Measurements from ENCODE around the gene ANKHD1. TPM values are rescaled to one million over a fixed set of nuclear protein-coding genes. Genes with fewer than 3 reads are reported as not detected.
A peak's percentile ranks its signal among the peaks of the same experiment; 100 is the strongest.

The ANKHD1 gene
- total RNA-seq, 2 donors from 2014 or later, result 85.6 to 95.9 TPM

- 90 to 94% methylated on average over 3 to 6 of the region's 6 CpGs for WGBS, 2 experiments (ENCODE audit: insufficient coverage in 1 of 2, insufficient read length in 1 of 2)
These were observed 87.3 kb downstream of the ANKHD1 start for GRCh38 chr5:140488914-140489313.

GRCh38 chr5:140497897-140498296, 96.3 kb downstream of the ANKHD1 start:
- TF ChIP-seq CTCF (conservative IDR thresholded peaks at IDR 0.05), result no peak
- Mint-ChIP-seq H3K36me3 (ENCODE audit: low read depth) (peaks cover 30% of the 10 kb centered on the region), H3K9me3 (no peaks in the 10 kb centered on the region)

More at GRCh38 chr5:140488914-140489313, 87.3 kb downstream of the ANKHD1 start:
- Histone ChIP-seq H3K4me1 (ENCODE audit: control insufficient read depth, insufficient read depth, low read length) (no peaks in the 10 kb centered on the region), H3K9ac (ENCODE audit: extremely low read depth, low read length, poor library complexity, severe bottlenecking) (no peak overlapping the region), H3K9me3 (ENCODE audit: control insufficient read depth, low read length) (no peaks in the 10 kb centered on the region), H3K4me3 (ENCODE audit: low read length) (no peak overlapping the region), H3K27ac (ENCODE audit: low read depth, low read length) (no peak overlapping the region), H3K36me3 (ENCODE audit: control insufficient read depth, insufficient read depth, low read length) (peaks cover 73% of the 10 kb centered on the region), H3K27me3 (ENCODE audit: control insufficient read depth, insufficient read depth, low read length, poor library complexity, severe bottlenecking) (no peaks in the 10 kb centered on the region)
- no peak for TF ChIP-seq CTCF (conservative IDR thresholded peaks at IDR 0.05)
- DNase-seq, result no peak
- peak overlapping the region; percentile 30 for H3K27ac Mint-ChIP-seq
- H3K36me3 Mint-ChIP-seq (ENCODE audit: low read depth), result peaks cover 47% of the 10 kb centered on the region
- no peak overlapping the region for H3K4me3 Mint-ChIP-seq
- no peaks in the 10 kb centered on the region for H3K4me1 Mint-ChIP-seq
- no peaks in the 10 kb centered on the region for H3K9me3 Mint-ChIP-seq
- no peaks in the 10 kb centered on the region for H3K27me3 Mint-ChIP-seq (ENCODE audit: insufficient read depth)

GRCh38 chr5:140498591-140498990, 97.0 kb downstream of the ANKHD1 start:
- Mint-ChIP-seq H3K4me1 (no peaks in the 10 kb centered on the region), H3K27me3 (ENCODE audit: insufficient read depth) (no peaks in the 10 kb centered on the region), H3K27ac (no peak overlapping the region), H3K9me3 (no peaks in the 10 kb centered on the region), H3K4me3 (no peak overlapping the region), H3K36me3 (ENCODE audit: low read depth) (peaks cover 23% of the 10 kb centered on the region)
- WGBS, 2 experiments (ENCODE audit: insufficient coverage in 1 of 2, insufficient read length in 1 of 2), result 94 to 100% methylated on average over 1 of the region's 1 CpG
- DNase-seq, result no peak
- Histone ChIP-seq H3K9ac (ENCODE audit: extremely low read depth, low read length, poor library complexity, severe bottlenecking) (no peak overlapping the region), H3K4me1 (ENCODE audit: control insufficient read depth, insufficient read depth, low read length) (no peaks in the 10 kb centered on the region), H3K27ac (ENCODE audit: low read depth, low read length) (no peak overlapping the region), H3K4me3 (ENCODE audit: low read length) (no peak overlapping the region), H3K27me3 (ENCODE audit: control insufficient read depth, insufficient read depth, low read length, poor library complexity, severe bottlenecking) (no peaks in the 10 kb centered on the region), H3K9me3 (ENCODE audit: control insufficient read depth, low read length) (no peaks in the 10 kb centered on the region), H3K36me3 (ENCODE audit: control insufficient read depth, insufficient read depth, low read length) (peaks cover 31% of the 10 kb centered on the region)
- no peak for TF ChIP-seq CTCF (conservative IDR thresholded peaks at IDR 0.05)

More at GRCh38 chr5:140497897-140498296, 96.3 kb downstream of the ANKHD1 start:
- no peak for DNase-seq
- Mint-ChIP-seq H3K4me3 (no peak overlapping the region), H3K27me3 (ENCODE audit: insufficient read depth) (no peaks in the 10 kb centered on the region), H3K27ac (no peak overlapping the region), H3K4me1 (no peaks in the 10 kb centered on the region)
- no peak overlapping the region for H3K4me3 ChIP-seq (ENCODE audit: low read length)
- no peak overlapping the region for H3K27ac ChIP-seq (ENCODE audit: low read depth, low read length)
- no peaks in the 10 kb centered on the region for H3K4me1 ChIP-seq (ENCODE audit: control insufficient read depth, insufficient read depth, low read length)
- H3K36me3 ChIP-seq (ENCODE audit: control insufficient read depth, insufficient read depth, low read length), result peaks cover 38% of the 10 kb centered on the region
- no peaks in the 10 kb centered on the region for H3K9me3 ChIP-seq (ENCODE audit: control insufficient read depth, low read length)
- no peak overlapping the region for H3K9ac ChIP-seq (ENCODE audit: extremely low read depth, low read length, poor library complexity, severe bottlenecking)
- no peaks in the 10 kb centered on the region for H3K27me3 ChIP-seq (ENCODE audit: control insufficient read depth, insufficient read depth, low read length, poor library complexity, severe bottlenecking)

Data from endodermal cell (in vitro differentiated cells).